ENCODE data around the gene NACC1.

NACC1 gene

DNA sequence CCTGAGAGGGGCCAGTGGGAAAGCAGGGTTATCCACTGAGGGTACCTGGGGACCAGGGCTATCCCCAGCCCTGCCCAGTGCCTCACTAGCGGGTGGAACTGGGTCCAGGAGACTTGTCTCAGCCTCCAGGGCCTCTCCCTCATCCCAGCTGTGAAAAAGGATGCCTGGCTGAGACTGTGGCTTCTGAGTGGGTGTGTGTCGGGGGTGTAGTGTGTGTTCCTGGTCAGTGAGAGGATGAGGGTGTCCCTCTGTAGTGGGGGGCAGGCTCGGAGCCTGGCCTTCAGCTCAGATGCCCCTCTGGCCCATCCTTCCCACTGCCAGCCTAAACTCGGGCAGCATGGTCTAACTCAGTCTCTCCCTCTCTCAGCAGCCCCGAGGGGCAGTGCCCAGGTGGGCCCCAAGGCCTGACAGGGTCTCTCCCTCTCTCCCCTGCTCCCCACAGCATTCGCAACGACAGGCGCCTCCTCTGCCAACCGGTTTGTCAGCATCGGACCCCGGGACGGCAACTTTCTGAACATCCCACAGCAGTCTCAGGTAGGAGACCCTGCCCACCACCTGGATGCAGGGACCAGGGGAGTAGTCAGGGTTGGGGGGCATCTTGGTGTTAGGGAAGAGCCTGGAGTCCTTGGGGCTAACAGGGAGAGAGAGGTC, 28.1 kb upstream of the NACC1 start:
- Histone ChIP-seq H3K9ac (ENCODE audit: low read length) (no peak overlapping the region), H4K20me1 (ENCODE audit: insufficient read depth, low read length) (no peaks in the 10 kb centered on the region)

DNA sequence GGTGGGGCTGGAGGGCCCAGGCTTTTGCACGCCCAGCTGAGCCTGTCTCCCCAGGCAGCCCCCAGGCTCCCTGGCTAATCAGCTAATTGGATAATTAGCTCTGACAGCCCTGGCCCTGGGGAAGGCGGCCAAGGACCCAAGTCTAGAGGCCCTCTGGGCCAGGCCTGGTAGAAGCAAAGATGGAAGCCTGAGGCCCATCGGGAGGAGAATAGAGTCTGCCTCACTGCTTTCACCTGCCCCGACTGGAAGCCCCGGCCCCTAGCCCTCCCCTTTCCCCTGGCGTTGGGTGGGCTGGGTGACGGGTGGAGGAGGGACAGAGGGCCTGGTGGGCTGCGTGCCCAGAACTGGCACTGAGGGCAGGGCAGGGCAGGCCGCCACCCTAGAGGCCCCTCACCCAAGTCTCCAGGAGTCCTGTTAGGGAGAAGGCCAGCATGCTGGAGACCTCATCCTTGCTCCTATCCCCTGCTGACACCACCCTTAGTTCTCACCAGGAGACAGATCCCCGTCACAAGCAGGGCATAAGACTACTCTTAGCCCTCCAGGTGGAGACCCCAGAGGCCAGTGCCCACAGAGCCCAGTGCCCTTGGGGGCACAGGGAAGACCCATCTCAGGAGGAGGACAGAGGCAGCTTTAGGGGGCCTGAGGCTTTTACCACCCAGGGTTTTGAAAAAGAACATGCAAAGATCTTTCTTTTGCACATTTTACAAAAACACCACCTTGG, 27.4 kb upstream of the NACC1 start:
- Histone ChIP-seq H4K20me1 (ENCODE audit: insufficient read depth, low read length) (no peaks in the 10 kb centered on the region), H3K27me3 (replicated peaks; ENCODE audit: insufficient read depth, low read length) (peaks cover 16% of the 10 kb centered on the region), H3K4me2 (ENCODE audit: low read depth, low read length) (no peak overlapping the region), H3K4me1 (ENCODE audit: low read length) (peaks cover 4% of the 10 kb centered on the region; the same call in 1 of the 2 replicates), H3K36me3 (replicated peaks; ENCODE audit: insufficient read depth, low read length) (no peaks in the 10 kb centered on the region), H3F3A (ENCODE audit: insufficient read depth, low read length) (peaks cover 4% of the 10 kb centered on the region; the same call in 1 of the 2 replicates), H3K4me3 (ENCODE audit: low read length) (no peak overlapping the region), H3K9me3 (replicated peaks; ENCODE audit: insufficient read depth, low read length) (no peaks in the 10 kb centered on the region), H2AFZ (ENCODE audit: low read length) (no peak overlapping the region), H3K27ac (ENCODE audit: low read length) (no peak overlapping the region), H3K9ac (ENCODE audit: low read length) (no peak overlapping the region), H3K79me2 (ENCODE audit: low read length) (no peaks in the 10 kb centered on the region), H3K9me2 (replicated peaks; ENCODE audit: insufficient read depth, low read length) (no peaks in the 10 kb centered on the region)
- no peak for DNase-seq
- TF ChIP-seq, protein P1, sequence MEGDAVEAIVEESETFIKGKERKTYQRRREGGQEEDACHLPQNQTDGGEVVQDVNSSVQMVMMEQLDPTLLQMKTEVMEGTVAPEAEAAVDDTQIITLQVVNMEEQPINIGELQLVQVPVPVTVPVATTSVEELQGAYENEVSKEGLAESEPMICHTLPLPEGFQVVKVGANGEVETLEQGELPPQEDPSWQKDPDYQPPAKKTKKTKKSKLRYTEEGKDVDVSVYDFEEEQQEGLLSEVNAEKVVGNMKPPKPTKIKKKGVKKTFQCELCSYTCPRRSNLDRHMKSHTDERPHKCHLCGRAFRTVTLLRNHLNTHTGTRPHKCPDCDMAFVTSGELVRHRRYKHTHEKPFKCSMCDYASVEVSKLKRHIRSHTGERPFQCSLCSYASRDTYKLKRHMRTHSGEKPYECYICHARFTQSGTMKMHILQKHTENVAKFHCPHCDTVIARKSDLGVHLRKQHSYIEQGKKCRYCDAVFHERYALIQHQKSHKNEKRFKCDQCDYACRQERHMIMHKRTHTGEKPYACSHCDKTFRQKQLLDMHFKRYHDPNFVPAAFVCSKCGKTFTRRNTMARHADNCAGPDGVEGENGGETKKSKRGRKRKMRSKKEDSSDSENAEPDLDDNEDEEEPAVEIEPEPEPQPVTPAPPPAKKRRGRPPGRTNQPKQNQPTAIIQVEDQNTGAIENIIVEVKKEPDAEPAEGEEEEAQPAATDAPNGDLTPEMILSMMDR (IDR thresholded peaks at IDR 0.05; ENCODE audit: low read length), result no peak
- TF ChIP-seq EZH2 (optimal IDR thresholded peaks at IDR 0.05; ENCODE audit: low read depth, low read length) (no peak), EZH2phosphoT487 (IDR thresholded peaks at IDR 0.05; ENCODE audit: low read length) (no peak)

More for the DNA sequence above, 28.1 kb upstream of the NACC1 start:
- TF ChIP-seq EZH2phosphoT487 (IDR thresholded peaks at IDR 0.05; ENCODE audit: low read length), result no peak
- TF ChIP-seq, protein P1 (IDR thresholded peaks at IDR 0.05; ENCODE audit: low read length), result no peak
- no peak for TF ChIP-seq EZH2 (optimal IDR thresholded peaks at IDR 0.05; ENCODE audit: low read depth, low read length)
- no peak overlapping the region for H2AFZ ChIP-seq (ENCODE audit: low read length)
- H3K4me2 ChIP-seq (ENCODE audit: low read depth, low read length), result no peak overlapping the region
- H3K36me3 ChIP-seq (replicated peaks; ENCODE audit: insufficient read depth, low read length), result no peaks in the 10 kb centered on the region
- H3K79me2 ChIP-seq (ENCODE audit: low read length), result no peaks in the 10 kb centered on the region
- H3K9me2 ChIP-seq (replicated peaks; ENCODE audit: insufficient read depth, low read length), result no peaks in the 10 kb centered on the region
- H3K4me3 ChIP-seq (ENCODE audit: low read length), result no peak overlapping the region
- no peak overlapping the region for H3K27ac ChIP-seq (ENCODE audit: low read length)
- peaks cover 11% of the 10 kb centered on the region for H3K27me3 ChIP-seq (replicated peaks; ENCODE audit: insufficient read depth, low read length)
- no peaks in the 10 kb centered on the region for H3F3A ChIP-seq (ENCODE audit: insufficient read depth, low read length)
- no peaks in the 10 kb centered on the region for H3K9me3 ChIP-seq (replicated peaks; ENCODE audit: insufficient read depth, low read length)
- peaks cover 6% of the 10 kb centered on the region for H3K4me1 ChIP-seq (ENCODE audit: low read length)
- no peak for DNase-seq

DNA sequence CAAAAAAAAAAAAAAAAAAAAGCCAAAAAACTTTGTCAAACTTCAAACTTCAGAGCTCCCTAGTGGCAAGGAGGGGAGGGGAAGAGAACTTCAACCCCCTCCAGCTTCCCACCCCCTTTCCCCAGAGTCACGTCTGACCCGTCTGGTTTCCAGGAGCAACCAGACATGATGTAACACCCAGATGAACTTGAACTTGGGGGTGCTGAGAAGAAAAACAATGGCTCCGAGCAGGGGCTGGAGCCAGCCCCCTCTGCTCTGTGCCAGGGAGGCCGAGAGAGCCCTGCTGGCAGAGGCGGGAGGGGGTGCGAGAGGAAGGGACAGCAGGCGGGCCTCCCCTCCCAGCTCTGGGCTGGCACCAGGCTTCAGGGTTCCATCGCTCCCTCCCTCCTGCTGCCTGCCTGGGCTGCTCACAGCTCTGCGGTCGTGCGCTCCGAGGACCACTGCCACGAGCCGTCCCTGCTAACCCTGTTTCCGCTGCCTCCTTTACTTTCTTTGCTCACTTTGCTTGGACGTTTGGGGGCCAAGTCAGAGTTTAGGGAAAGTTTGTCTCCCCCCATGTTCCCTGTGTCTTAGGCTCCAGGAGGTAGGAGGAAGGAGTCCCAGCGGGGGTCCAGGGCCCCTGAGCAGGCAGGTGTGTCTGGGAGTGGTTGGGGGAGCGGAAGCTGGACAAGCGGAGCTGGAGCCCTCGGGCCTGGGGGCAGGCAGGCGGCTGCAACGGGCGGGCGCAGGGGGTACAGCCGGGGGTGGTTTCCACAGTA, 26.5 kb upstream of the NACC1 start:
- no peak for TF ChIP-seq EZH2 (optimal IDR thresholded peaks at IDR 0.05; ENCODE audit: low read depth, low read length)
- TF ChIP-seq, protein P1 (IDR thresholded peaks at IDR 0.05; ENCODE audit: low read length), result no peak
- Histone ChIP-seq H3K4me3 (ENCODE audit: low read length) (no peak overlapping the region), H2AFZ (ENCODE audit: low read length) (no peak overlapping the region), H3K9ac (ENCODE audit: low read length) (no peak overlapping the region), H3K4me2 (ENCODE audit: low read depth, low read length) (no peak overlapping the region), H3K27ac (ENCODE audit: low read length) (no peak overlapping the region), H3K36me3 (replicated peaks; ENCODE audit: insufficient read depth, low read length) (no peaks in the 10 kb centered on the region), H3K27me3 (replicated peaks; ENCODE audit: insufficient read depth, low read length) (peaks cover 26% of the 10 kb centered on the region), H4K20me1 (ENCODE audit: insufficient read depth, low read length) (no peaks in the 10 kb centered on the region), H3K9me2 (replicated peaks; ENCODE audit: insufficient read depth, low read length) (no peaks in the 10 kb centered on the region), H3K4me1 (ENCODE audit: low read length) (peaks cover 12% of the 10 kb centered on the region), H3K9me3 (replicated peaks; ENCODE audit: insufficient read depth, low read length) (no peaks in the 10 kb centered on the region), H3K79me2 (ENCODE audit: low read length) (no peaks in the 10 kb centered on the region), H3F3A (ENCODE audit: insufficient read depth, low read length) (peaks cover 8% of the 10 kb centered on the region)
- no peak for DNase-seq

Measured in MM.1S (cell line).